ENCODE data around the gene MAGI1. TPM values are rescaled to one million over a fixed set of nuclear protein-coding genes. Genes with fewer than 3 reads are reported as not detected.

Gene MAGI1
- total RNA-seq, 1 donor from 2014 or later = 5.0 TPM

GRCh38 chr3:65999606-66000005, 39.1 kb downstream of the MAGI1 start:
- no peak overlapping the region for H3K4me3 ChIP-seq (ENCODE audit: low read depth, low read length)
- no peaks in the 10 kb centered on the region for H3K27me3 ChIP-seq (ENCODE audit: control insufficient read depth, insufficient read depth, low read length)
- no peaks in the 10 kb centered on the region for H3K36me3 ChIP-seq (ENCODE audit: control insufficient read depth, insufficient read depth, low read length)
- FAIRE-seq = no peak
- TF ChIP-seq CTCF (IDR thresholded peaks at IDR 0.05; ENCODE audit: insufficient read depth, low read length, severe bottlenecking) = no peak
- DNase-seq (ENCODE audit: low read depth) = no peak

GRCh38 chr3:65996589-65996988, 42.1 kb downstream of the MAGI1 start:
- Histone ChIP-seq H3K4me3 (ENCODE audit: low read depth, low read length) (no peak overlapping the region), H3K27me3 (ENCODE audit: control insufficient read depth, insufficient read depth, low read length) (no peaks in the 10 kb centered on the region), H3K36me3 (ENCODE audit: control insufficient read depth, insufficient read depth, low read length) (no peaks in the 10 kb centered on the region)
- FAIRE-seq = peak; percentile 87
- no peak for TF ChIP-seq CTCF (IDR thresholded peaks at IDR 0.05; ENCODE audit: insufficient read depth, low read length, severe bottlenecking)
- peak; percentile 96 for DNase-seq (ENCODE audit: low read depth)

- no peaks in the 10 kb centered on the region for H3K27me3 ChIP-seq (ENCODE audit: control insufficient read depth, insufficient read depth, low read length)
- H3K4me3 ChIP-seq (ENCODE audit: low read depth, low read length) = no peak overlapping the region
- no peaks in the 10 kb centered on the region for H3K36me3 ChIP-seq (ENCODE audit: control insufficient read depth, insufficient read depth, low read length)
- FAIRE-seq (no peak), DNase-seq (ENCODE audit: low read depth) (no peak)
- no peak for TF ChIP-seq CTCF (IDR thresholded peaks at IDR 0.05; ENCODE audit: insufficient read depth, low read length, severe bottlenecking)
These were observed 43.2 kb downstream of the MAGI1 start for GRCh38 chr3:65995515-65995914.

GRCh38 chr3:65995030-65995429, 43.7 kb downstream of the MAGI1 start:
- DNase-seq (ENCODE audit: low read depth) (peak; percentile 88), FAIRE-seq (no peak)
- no peaks in the 10 kb centered on the region for H3K36me3 ChIP-seq (ENCODE audit: control insufficient read depth, insufficient read depth, low read length)
- H3K4me3 ChIP-seq (ENCODE audit: low read depth, low read length) = no peak overlapping the region
- no peaks in the 10 kb centered on the region for H3K27me3 ChIP-seq (ENCODE audit: control insufficient read depth, insufficient read depth, low read length)
- no peak for TF ChIP-seq CTCF (IDR thresholded peaks at IDR 0.05; ENCODE audit: insufficient read depth, low read length, severe bottlenecking)

GRCh38 chr3:65993134-65993900, 45.4 kb downstream of the MAGI1 start:
- DNase-seq (ENCODE audit: low read depth) (no peak), FAIRE-seq (no peak)
- Histone ChIP-seq H3K36me3 (ENCODE audit: control insufficient read depth, insufficient read depth, low read length) (no peaks in the 10 kb centered on the region), H3K4me3 (ENCODE audit: low read depth, low read length) (no peak overlapping the region), H3K27me3 (ENCODE audit: control insufficient read depth, insufficient read depth, low read length) (no peaks in the 10 kb centered on the region)
- no peak for TF ChIP-seq CTCF (IDR thresholded peaks at IDR 0.05; ENCODE audit: insufficient read depth, low read length, severe bottlenecking)

- TF ChIP-seq CTCF (IDR thresholded peaks at IDR 0.05; ENCODE audit: insufficient read depth, low read length, severe bottlenecking) = no peak
- FAIRE-seq = no peak
- H3K4me3 ChIP-seq (ENCODE audit: low read depth, low read length) = no peak overlapping the region
- DNase-seq (ENCODE audit: low read depth) = peak; percentile 52
- H3K36me3 ChIP-seq (ENCODE audit: control insufficient read depth, insufficient read depth, low read length) = no peaks in the 10 kb centered on the region
- no peaks in the 10 kb centered on the region for H3K27me3 ChIP-seq (ENCODE audit: control insufficient read depth, insufficient read depth, low read length)
These were observed 46.6 kb downstream of the MAGI1 start for GRCh38 chr3:65992106-65992505.

All from bronchial epithelial cell (primary cell).